SK-N-SH (cell line): ENCODE data around the gene C6. TPM values are rescaled to one million over a fixed set of nuclear protein-coding genes. Genes with fewer than 3 reads are reported as not detected.

Experiments used
- CTCF ChIA-PET: fragments of 300-600, 350-600 bp; formaldehyde crosslinking; extraction: SDS; loops from one replicate; lab custom pipeline; 2021; lab: Yijun Ruan, JAX
- POLR2A ChIA-PET: fragments of 350-600 bp; sonication (Branson Sonifier 250); formaldehyde crosslinking; extraction: SDS; loops from one replicate; lab custom pipeline; 2020; ENCODE audit warnings: antibody characterized with exemption, inconsistent platforms; lab: Yijun Ruan, JAX
- DNase-seq: peaks from one replicate; pipeline ENCODE4 v3.0.0; 2012
- H2AFZ ChIP-seq: fragments of 200-600 bp; sonication (generic); 2 replicates; pipeline ENCODE4 v1.8.1; 2016; ENCODE audit warnings: antibody characterized with exemption, mild to moderate bottlenecking, low read depth
- H3F3A ChIP-seq: fragments of 200-600 bp; sonication (generic); replicated peaks from 2 replicates; pipeline ENCODE3; 2016; ENCODE audit warnings: antibody characterized with exemption, mild to moderate bottlenecking; ENCODE audit not compliant: insufficient read depth
- H3K27ac ChIP-seq, 2 experiments: fragments of 200-500 bp in 1 of 2; fragments of 200-600 bp in 1 of 2; sonication (Bioruptor generic) in 1 of 2; sonication (generic), shearing (Covaris generic) in 1 of 2; 2 replicates each; pipeline versions ENCODE4 v1.5.1 to v1.6.1; 2014 to 2016; ENCODE audit warnings: low read depth in 2 of 2, inconsistent platforms in 1 of 2, low read length in 1 of 2, mild to moderate bottlenecking in 1 of 2, mixed read lengths in 1 of 2
- H3K27me3 ChIP-seq: fragments of 200-600 bp; sonication (generic), shearing (Covaris generic); 2 replicates; pipeline ENCODE4 v1.6.1; 2016; ENCODE audit warnings: mixed run types; ENCODE audit not compliant: insufficient read depth
- H3K36me3 ChIP-seq, 2 experiments: fragments of 200-500 bp in 1 of 2; fragments of 200-600 bp in 1 of 2; sonication (Bioruptor generic) in 1 of 2; sonication (generic) in 1 of 2; replicated peaks in 1 of 2; 2 replicates each; pipeline versions ENCODE3 to v1.5.1; 2014 to 2016; ENCODE audit warnings: low read length in 1 of 2, mild to moderate bottlenecking in 1 of 2; ENCODE audit not compliant: insufficient read depth in 2 of 2, control insufficient read depth in 1 of 2
- H3K4me1 ChIP-seq, 2 experiments: fragments of 200-500 bp in 1 of 2; fragments of 200-600 bp in 1 of 2; sonication (Bioruptor generic) in 1 of 2; sonication (generic), shearing (Covaris generic) in 1 of 2; 2 replicates each; pipeline versions ENCODE4 v1.5.1 to v1.6.1; 2014 to 2016; ENCODE audit warnings: low read depth in 1 of 2, low read length in 1 of 2, mixed run types in 1 of 2; ENCODE audit not compliant: insufficient read depth in 2 of 2, control insufficient read depth in 1 of 2
- H3K4me2 ChIP-seq: fragments of 200-600 bp; sonication (generic), shearing (Covaris generic); 2 replicates; pipeline ENCODE4 v1.6.1; 2017; ENCODE audit warnings: mixed run types
- H3K4me3 ChIP-seq, 2 experiments: fragments of 200-500 bp in 1 of 2; fragments of 200-600 bp in 1 of 2; sonication (Bioruptor generic) in 1 of 2; sonication (generic), shearing (Covaris generic) in 1 of 2; 2 replicates each; pipeline versions ENCODE4 v1.5.1 to v1.8.1; 2014 to 2016; ENCODE audit warnings: low read depth in 2 of 2, inconsistent platforms in 1 of 2, low read length in 1 of 2, mild to moderate bottlenecking in 1 of 2, mixed read lengths in 1 of 2, moderate library complexity in 1 of 2
- H3K79me2 ChIP-seq: fragments of 200-600 bp; sonication (generic); 2 replicates; pipeline ENCODE4 v1.8.1; 2017; ENCODE audit warnings: mild to moderate bottlenecking; ENCODE audit not compliant: insufficient read depth
- H3K9ac ChIP-seq: fragments of 200-600 bp; sonication (generic); 2 replicates; pipeline ENCODE4 v1.6.1; 2017; ENCODE audit warnings: mixed run types
- H3K9me2 ChIP-seq: fragments of 200-600 bp; sonication (generic); 2 replicates; pipeline ENCODE4 v1.6.1; 2017; ENCODE audit warnings: mixed run types
- H3K9me3 ChIP-seq: fragments of 200-600 bp; sonication (generic); 2 replicates; pipeline ENCODE4 v1.6.1; 2017; ENCODE audit warnings: mixed run types, mild to moderate bottlenecking, moderate library complexity
- H4K20me1 ChIP-seq: fragments of 200-600 bp; sonication (generic); 2 replicates; pipeline ENCODE4 v1.6.1; 2017; ENCODE audit warnings: mild to moderate bottlenecking, mixed run types; ENCODE audit not compliant: insufficient read depth
- CTCF ChIP-seq: fragments of 200-600 bp; sonication (generic); IDR thresholded peaks from 2 replicates; pipeline ENCODE4 v1.6.1; 2017; ENCODE audit warnings: antibody characterized with exemption, mild to moderate bottlenecking, moderate library complexity
- EZH2phosphoT487 ChIP-seq: fragments of 200-600 bp; sonication (generic); IDR thresholded peaks from 2 replicates; pipeline ENCODE4 v1.6.1; 2017; ENCODE audit warnings: low read depth, mixed run types, mild to moderate bottlenecking, antibody characterized with exemption, moderate library complexity, borderline replicate concordance
- FOSL2 ChIP-seq: IDR thresholded peaks from 2 replicates; pipeline ENCODE4 v1.4.0; 2012; ENCODE audit warnings: low read depth, mild to moderate bottlenecking, moderate library complexity, borderline replicate concordance
- FOXJ3 ChIP-seq: sonication (generic); formaldehyde crosslinking; IDR thresholded peaks from 2 replicates; pipeline ENCODE4 v1.5.1; 2020; ENCODE audit warnings: mild to moderate bottlenecking, missing genetic modification reagents
- FOXM1 ChIP-seq: IDR thresholded peaks from 2 replicates; pipeline ENCODE4 v1.4.0; 2012; ENCODE audit warnings: low read depth, mild to moderate bottlenecking
- GABPA ChIP-seq: IDR thresholded peaks from 2 replicates; pipeline ENCODE4 v1.4.0; 2012; ENCODE audit warnings: low read depth, mild to moderate bottlenecking
- IRF3 ChIP-seq: fragments of 150-350 bp; IDR thresholded peaks from 2 replicates; pipeline ENCODE4 v1.6.1; 2016; ENCODE audit warnings: mild to moderate bottlenecking, low read depth, low read length
- JUND ChIP-seq: IDR thresholded peaks from 2 replicates; pipeline ENCODE4 v1.4.0; 2012
- MAX ChIP-seq: IDR thresholded peaks from 2 replicates; pipeline ENCODE4 v1.4.0; 2012; ENCODE audit warnings: low read depth
- NFIC ChIP-seq: IDR thresholded peaks from 2 replicates; pipeline ENCODE4 v1.4.0; 2012; ENCODE audit warnings: borderline replicate concordance
- POLR2AphosphoS5 ChIP-seq: IDR thresholded peaks from 2 replicates; pipeline ENCODE4 v1.6.1; 2012; ENCODE audit warnings: low read depth, low read length
- RAD21 ChIP-seq: IDR thresholded peaks from 2 replicates; pipeline ENCODE4 v1.6.1; 2012; ENCODE audit warnings: mild to moderate bottlenecking, low read length
- RFX5 ChIP-seq: IDR thresholded peaks from 2 replicates; pipeline ENCODE4 v1.6.1; 2012; ENCODE audit warnings: mild to moderate bottlenecking, improper control_type of control experiment, low read length
- RXRA ChIP-seq: IDR thresholded peaks from 2 replicates; pipeline ENCODE4 v1.4.0; 2012; ENCODE audit warnings: low read depth, mild to moderate bottlenecking, borderline replicate concordance
- SMC3 ChIP-seq: IDR thresholded peaks from 2 replicates; pipeline ENCODE4 v1.6.1; 2012; ENCODE audit warnings: low read depth, low read length, improper control_type of control experiment
- TAF1 ChIP-seq: IDR thresholded peaks from 2 replicates; pipeline ENCODE4 v1.6.1; 2012; ENCODE audit warnings: low read depth, mild to moderate bottlenecking, low read length, moderate library complexity, borderline replicate concordance
- TEAD4 ChIP-seq: IDR thresholded peaks from 2 replicates; pipeline ENCODE4 v1.4.0; 2012; ENCODE audit warnings: mild to moderate bottlenecking, borderline replicate concordance; ENCODE audit not compliant: insufficient read depth
- USF2 ChIP-seq: fragments of 150-350 bp; IDR thresholded peaks from 2 replicates; pipeline ENCODE4 v1.6.1; 2017; ENCODE audit warnings: antibody characterized with exemption, low read length, low read depth, borderline replicate concordance
- YY1 ChIP-seq: IDR thresholded peaks from 2 replicates; pipeline ENCODE4 v1.4.0; 2012; ENCODE audit warnings: low read depth, mild to moderate bottlenecking
- ZBTB33 ChIP-seq: IDR thresholded peaks from 2 replicates; pipeline ENCODE4 v1.4.0; 2012; ENCODE audit warnings: low read depth, borderline replicate concordance
- WGBS: methylation state at CpG from one replicate; pipeline ENCODE4 v1.1.6; 2017; ENCODE audit warnings: low lambda C conversion rate; 5-methylcytosine and 5-hydroxymethylcytosine counted together
- polyA plus RNA-seq, 3 experiments: library from polyadenylated mRNA; depleted of rRNA; stranded (reverse); fragments of >200 nt; gene quantifications; 2 replicates each; pipeline ENCODE4 v1.2.3, GENCODE V29; 2012

The C6 gene
- polyA plus RNA-seq, 1 of the 3 experiments (the other 2 are of a cell fraction) = 0.08 TPM

- TF ChIP-seq FOXM1 (no peak), YY1 (no peak), FOXJ3 (no peak), USF2 (no peak), EZH2phosphoT487 (no peak), TAF1 (no peak), MAX (no peak)
Observed at GRCh38 chr5:41240985-41241384, 27.7 kb upstream of the C6 start (continued).

- ChIA-PET CTCF (no interaction called here), POLR2A (no interaction called here)
- no peaks in the 10 kb centered on the region for H3F3A ChIP-seq
- no peaks in the 10 kb centered on the region for H3K4me1 ChIP-seq
- no peak overlapping the region for H2AFZ ChIP-seq
- TF ChIP-seq GABPA (no peak), TAF1 (no peak), RFX5 (no peak), JUND (no peak), YY1 (no peak), SMC3 (no peak), FOXJ3 (no peak), NFIC (no peak), FOXM1 (no peak), RAD21 (no peak), RXRA (no peak), CTCF (no peak), FOSL2 (no peak), ZBTB33 (no peak), TEAD4 (no peak), IRF3 (no peak), POLR2AphosphoS5 (no peak)
- H3K9me3 ChIP-seq = no peaks in the 10 kb centered on the region
- no peaks in the 10 kb centered on the region for H4K20me1 ChIP-seq
- no peak overlapping the region for H3K4me3 ChIP-seq
- no peaks in the 10 kb centered on the region for H3K36me3 ChIP-seq
- no peak overlapping the region for H3K4me2 ChIP-seq
- H3K79me2 ChIP-seq = no peaks in the 10 kb centered on the region
- H3K9me2 ChIP-seq = no peaks in the 10 kb centered on the region
- 80% methylated on average over 1 of the region's 3 CpGs for WGBS
- H3K27me3 ChIP-seq = no peaks in the 10 kb centered on the region
- no peak overlapping the region for H3K9ac ChIP-seq
- H3K27ac ChIP-seq = no peak overlapping the region
- DNase-seq = no peak
Observed at GRCh38 chr5:41240390-41240789, 27.1 kb upstream of the C6 start.
